Gastroesophageal sphincter (tissue), 4 donors: Measurements from ENCODE around the gene KIAA1614. TPM values are rescaled to one million over a fixed set of nuclear protein-coding genes. Genes with fewer than 3 reads are reported as not detected.
A peak's percentile ranks its signal among the peaks of the same experiment; 100 is the strongest.

ENCODE experiments used
- ATAC-seq: fragments of 150-250 bp; one replicate; pipeline ENCODE4 v1.9.1; 2016; ENCODE audit warnings: mild to moderate bottlenecking, moderate library complexity
- H3K27ac ChIP-seq, 4 donors: fragments of 200-600 bp; sonication (generic) in 3 of 4; 1 replicate in 3 of 4; 2 replicates in 1 of 4; pipeline ENCODE4 v1.5.1; 2016 to 2019
- H3K27me3 ChIP-seq: fragments of 200-600 bp; sonication (generic); one replicate; pipeline ENCODE4 v1.5.1; 2019
- H3K36me3 ChIP-seq, 2 donors: fragments of 200-600 bp; sonication (generic); one replicate each; pipeline ENCODE4 v1.5.1; 2019; ENCODE audit warnings: control low read depth in 1 of 2
- H3K4me1 ChIP-seq, 3 donors: fragments of 200-600 bp; sonication (generic); 1 replicate in 2 of 3; 2 replicates in 1 of 3; pipeline ENCODE4 v1.5.1; 2016 to 2019; ENCODE audit warnings: control low read depth in 2 of 3
- H3K4me3 ChIP-seq, 2 donors: fragments of 200-600 bp; sonication (generic); one replicate each; pipeline ENCODE4 v1.5.1; 2019; ENCODE audit warnings: mild to moderate bottlenecking in 1 of 2, moderate library complexity in 1 of 2
- H3K9me3 ChIP-seq, 3 donors: fragments of 200-600 bp; sonication (generic); one replicate each; pipeline ENCODE4 v1.5.1; 2017 to 2019; ENCODE audit warnings: control low read depth in 2 of 3
- CTCF ChIP-seq, 4 experiments: fragments of 200-600 bp in 2 of 4; fragments of 450-650 bp in 2 of 4; sonication (generic) in 1 of 4; IDR thresholded peaks; one replicate each; pipeline ENCODE4 v1.5.1; 2017 to 2019; ENCODE audit warnings: antibody characterized with exemption in 4 of 4, mild to moderate bottlenecking in 2 of 4, moderate library complexity in 2 of 4
- EP300 ChIP-seq: sonication (generic); formaldehyde crosslinking; IDR thresholded peaks from one replicate; pipeline ENCODE4 v1.6.1; 2017; ENCODE audit warnings: antibody characterized with exemption, mild to moderate bottlenecking
- POLR2A ChIP-seq, 2 donors: fragments of 450-650 bp; IDR thresholded peaks; one replicate each; pipeline ENCODE4 v1.6.1; 2017; ENCODE audit warnings: antibody characterized with exemption in 2 of 2, mild to moderate bottlenecking in 2 of 2, moderate library complexity in 1 of 2
- POLR2AphosphoS5 ChIP-seq: sonication (generic); formaldehyde crosslinking; IDR thresholded peaks from one replicate; pipeline ENCODE4 v1.6.1; 2017; ENCODE audit warnings: antibody characterized with exemption
- WGBS, 2 donors: methylation state at CpG; one replicate each; pipeline ENCODE4 v1.1.5; 2018; ENCODE audit warnings: low coverage in 1 of 2; 5-methylcytosine and 5-hydroxymethylcytosine counted together
- total RNA-seq, 4 donors: library from RNA; depleted of rRNA; stranded (reverse); fragments of >200 nt; gene quantifications; one replicate each; pipeline ENCODE4 v1.1.0, GENCODE V29; 2016

Gene KIAA1614
- total RNA-seq, 4 donors from 2014 or later = 11.2 to 30.9 (median 16.7) TPM

GRCh38 chr1:180920193-180920592, 7.5 kb downstream of the KIAA1614 start:
- Histone ChIP-seq H3K4me3 (no peak overlapping the region), H3K27ac (no peak overlapping the region), H3K27me3 (no peaks in the 10 kb centered on the region), H3K9me3 (no peaks in the 10 kb centered on the region), H3K4me1 (peaks cover 0 to 8% (median 0%) of the 10 kb centered on the region in 3 donors), H3K36me3 (peaks cover 0 to 57% of the 10 kb centered on the region in 2 donors)
- no peak for ATAC-seq
- TF ChIP-seq POLR2AphosphoS5 (no peak), CTCF (IDR thresholded peaks at IDR 0.05) (no peak), EP300 (no peak), POLR2A (IDR thresholded peaks at IDR 0.05) (no peak)
- WGBS, 2 donors = 100% methylated on average over 1 of the region's 7 CpGs; no CpG with 5 or more reads in 1 of the 2 donors

DNA sequence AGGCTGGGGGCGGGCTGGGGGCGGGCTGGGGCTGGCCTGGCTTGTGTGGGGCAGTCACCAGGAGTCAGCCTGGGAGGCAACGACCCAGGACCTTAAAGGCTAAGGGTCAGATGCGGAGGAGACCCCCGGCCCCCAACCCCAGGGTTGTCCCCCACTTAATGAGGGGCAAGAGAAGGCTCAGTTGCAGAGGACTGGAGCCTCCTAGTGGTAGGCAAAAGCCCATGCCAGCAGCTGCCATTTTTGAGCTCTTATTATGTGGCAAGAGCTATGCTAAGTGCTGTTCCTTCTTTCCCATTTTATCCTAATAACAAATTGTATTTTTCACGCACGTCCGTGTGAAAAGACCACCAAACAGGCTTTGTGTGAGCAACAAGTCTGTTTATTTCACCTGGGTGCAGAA, 8.0 kb downstream of the KIAA1614 start:
- H3K27me3 ChIP-seq = no peaks in the 10 kb centered on the region
- TF ChIP-seq EP300 (no peak), POLR2AphosphoS5 (no peak), CTCF (IDR thresholded peaks at IDR 0.05) (peak in 1 of 4 experiments; percentile 29)
- H3K36me3 ChIP-seq = peaks cover 0 to 57% of the 10 kb centered on the region in 2 donors
- H3K4me3 ChIP-seq = no peak overlapping the region
- H3K27ac ChIP-seq = no peak overlapping the region
- H3K4me1 ChIP-seq = peaks cover 0 to 9% (median 1%) of the 10 kb centered on the region in 3 donors
- no peaks in the 10 kb centered on the region for H3K9me3 ChIP-seq
- ATAC-seq = no peak
- WGBS, 2 donors = 77 to 100% methylated on average over 3 to 6 of the region's 8 CpGs

- no peaks in the 10 kb centered on the region for H3K27me3 ChIP-seq
- peaks cover 3 to 15% (median 6%) of the 10 kb centered on the region in 3 donors for H3K4me1 ChIP-seq
- no peak overlapping the region for H3K27ac ChIP-seq
- TF ChIP-seq POLR2AphosphoS5 = no peak
- TF ChIP-seq POLR2A (IDR thresholded peaks at IDR 0.05) = no peak
- TF ChIP-seq EP300 = no peak
- TF ChIP-seq CTCF (IDR thresholded peaks at IDR 0.05) = no peak
- no peaks in the 10 kb centered on the region for H3K9me3 ChIP-seq
- no peak for ATAC-seq
- 67 to 90% methylated on average over 1 to 3 of the region's 6 CpGs for WGBS, 2 donors
- peaks cover 0 to 53% of the 10 kb centered on the region in 2 donors for H3K36me3 ChIP-seq
- H3K4me3 ChIP-seq = no peak overlapping the region
Observed at GRCh38 chr1:180921386-180921785, 8.7 kb downstream of the KIAA1614 start.

DNA sequence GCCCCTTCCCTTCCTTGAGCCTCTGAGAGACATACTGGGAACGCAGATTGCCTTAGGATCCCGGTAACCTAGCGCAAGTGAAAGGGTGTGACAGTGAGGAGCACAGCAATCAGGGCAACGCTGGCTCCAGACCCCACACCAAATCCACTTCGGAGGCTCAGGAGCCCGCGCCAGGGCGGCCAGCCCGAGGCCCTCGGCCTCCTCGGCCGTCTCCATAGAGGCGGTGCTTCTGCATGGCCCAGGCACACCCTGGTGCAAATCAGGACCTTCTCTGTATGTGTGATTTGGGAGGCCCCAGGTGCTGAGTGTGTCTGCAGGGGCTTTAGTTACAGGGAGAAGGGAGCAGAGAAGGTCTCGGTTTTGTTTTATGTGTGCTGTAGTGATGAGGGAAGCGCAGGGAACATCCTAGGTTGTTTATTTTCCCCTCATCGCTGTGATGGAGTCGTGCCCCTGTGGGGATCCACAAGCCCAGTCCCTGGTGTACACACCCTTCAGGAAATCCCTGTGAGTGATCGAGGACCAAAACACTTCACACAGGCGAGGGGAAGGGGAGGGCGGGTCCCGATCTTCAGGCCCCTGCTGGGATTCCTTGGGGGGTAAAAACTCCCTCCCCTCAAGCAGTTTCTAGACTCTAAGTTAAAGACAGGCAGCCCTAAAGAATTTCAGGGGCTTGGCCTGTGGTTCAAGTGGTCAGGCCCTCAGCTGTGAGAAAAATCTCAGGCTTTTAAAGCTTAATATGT, 9.4 kb downstream of the KIAA1614 start:
- Histone ChIP-seq H3K9me3 (no peaks in the 10 kb centered on the region), H3K27me3 (no peaks in the 10 kb centered on the region), H3K4me1 (peaks cover 3 to 22% (median 13%) of the 10 kb centered on the region in 3 donors), H3K27ac (no peak overlapping the region), H3K36me3 (peaks cover 0 to 46% of the 10 kb centered on the region in 2 donors), H3K4me3 (no peak overlapping the region)
- WGBS, 2 donors = 20 to 76% methylated on average over 1 to 6 of the region's 21 CpGs
- ATAC-seq = no peak
- TF ChIP-seq EP300 (no peak), POLR2AphosphoS5 (no peak), CTCF (IDR thresholded peaks at IDR 0.05) (no peak), POLR2A (IDR thresholded peaks at IDR 0.05) (no peak)

DNA sequence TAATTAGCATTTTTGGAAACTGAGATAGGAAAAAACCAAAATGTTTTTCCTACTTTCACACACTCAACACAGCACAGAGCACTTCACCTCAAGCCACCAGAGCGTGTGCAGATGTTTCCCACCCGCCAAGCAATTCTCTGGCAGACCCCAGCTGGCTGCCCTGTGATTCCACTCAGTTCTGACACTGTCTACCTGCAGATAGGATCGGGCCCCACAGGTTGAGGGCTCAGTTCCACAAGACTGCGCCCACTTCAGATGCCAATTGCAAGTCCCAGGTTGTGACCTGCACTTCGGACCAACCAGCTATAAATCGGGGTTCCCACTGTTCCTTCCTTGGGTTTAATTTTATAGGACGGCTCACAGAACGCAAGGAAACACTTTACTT, 9.9 kb downstream of the KIAA1614 start:
- peaks cover 0 to 40% of the 10 kb centered on the region in 2 donors for H3K36me3 ChIP-seq
- 83 to 88% methylated on average over 8 of the region's 8 CpGs for WGBS, 2 donors
- no peaks in the 10 kb centered on the region for H3K27me3 ChIP-seq
- H3K27ac ChIP-seq = no peak overlapping the region
- TF ChIP-seq EP300 = no peak
- TF ChIP-seq POLR2A (IDR thresholded peaks at IDR 0.05) = no peak
- TF ChIP-seq CTCF (IDR thresholded peaks at IDR 0.05) = no peak
- no peak for TF ChIP-seq POLR2AphosphoS5
- ATAC-seq = no peak
- peaks cover 3 to 28% (median 18%) of the 10 kb centered on the region in 3 donors for H3K4me1 ChIP-seq
- no peaks in the 10 kb centered on the region for H3K9me3 ChIP-seq
- H3K4me3 ChIP-seq = no peak overlapping the region
